ENCODE measurements around the gene WSCD2. TPM values are rescaled to one million over a fixed set of nuclear protein-coding genes. Genes with fewer than 3 reads are reported as not detected.

The WSCD2 gene
- polyA plus RNA-seq, 1 donor (not counting 4 experiments of a cell fraction or from before 2014, with no cell fraction given), result not detected

- Histone ChIP-seq H3K4me3 (ENCODE audit: control insufficient read depth in 2 of 3, extremely low read depth in 1 of 3, insufficient read depth in 2 of 3, low read depth in 1 of 3, low read length in 3 of 3) (no peak overlapping the region), H3K9ac (ENCODE audit: control insufficient read depth, extremely low read depth, insufficient read depth, low read length) (no peak overlapping the region), H3K36me3 (ENCODE audit: control insufficient read depth in 2 of 2, extremely low read depth in 1 of 2, insufficient read depth in 2 of 2, low read length in 2 of 2) (no peaks in the 10 kb centered on the region), H2AFZ (ENCODE audit: control insufficient read depth, low read length) (no peak overlapping the region), H3K27me3 (ENCODE audit: control insufficient read depth, extremely low read depth, insufficient read depth, low read length) (no peaks in the 10 kb centered on the region), H3K9me1 (ENCODE audit: control insufficient read depth, extremely low read depth, insufficient read depth, low read length) (no peaks in the 10 kb centered on the region), H3K4me1 (ENCODE audit: control insufficient read depth, extremely low read depth, insufficient read depth, low read length) (no peaks in the 10 kb centered on the region), H3K4me2 (ENCODE audit: control insufficient read depth, extremely low read depth, insufficient read depth, low read depth, low read length) (no peak overlapping the region), H3K79me2 (ENCODE audit: control insufficient read depth, insufficient read depth, low read length) (no peaks in the 10 kb centered on the region), H3K9me3 (ENCODE audit: control insufficient read depth, low read depth, low read length) (no peaks in the 10 kb centered on the region), H3K27ac (ENCODE audit: control insufficient read depth, insufficient read depth, low read length) (no peak overlapping the region), H4K20me1 (ENCODE audit: control insufficient read depth, extremely low read depth, insufficient read depth, low read length) (no peaks in the 10 kb centered on the region)
- FAIRE-seq (no peak), DNase-seq (ENCODE audit: low read depth, low spot score) (no peak)
- no peak for TF ChIP-seq EZH2 (IDR thresholded peaks at IDR 0.05; ENCODE audit: low read length)
- TF ChIP-seq, protein P1, sequence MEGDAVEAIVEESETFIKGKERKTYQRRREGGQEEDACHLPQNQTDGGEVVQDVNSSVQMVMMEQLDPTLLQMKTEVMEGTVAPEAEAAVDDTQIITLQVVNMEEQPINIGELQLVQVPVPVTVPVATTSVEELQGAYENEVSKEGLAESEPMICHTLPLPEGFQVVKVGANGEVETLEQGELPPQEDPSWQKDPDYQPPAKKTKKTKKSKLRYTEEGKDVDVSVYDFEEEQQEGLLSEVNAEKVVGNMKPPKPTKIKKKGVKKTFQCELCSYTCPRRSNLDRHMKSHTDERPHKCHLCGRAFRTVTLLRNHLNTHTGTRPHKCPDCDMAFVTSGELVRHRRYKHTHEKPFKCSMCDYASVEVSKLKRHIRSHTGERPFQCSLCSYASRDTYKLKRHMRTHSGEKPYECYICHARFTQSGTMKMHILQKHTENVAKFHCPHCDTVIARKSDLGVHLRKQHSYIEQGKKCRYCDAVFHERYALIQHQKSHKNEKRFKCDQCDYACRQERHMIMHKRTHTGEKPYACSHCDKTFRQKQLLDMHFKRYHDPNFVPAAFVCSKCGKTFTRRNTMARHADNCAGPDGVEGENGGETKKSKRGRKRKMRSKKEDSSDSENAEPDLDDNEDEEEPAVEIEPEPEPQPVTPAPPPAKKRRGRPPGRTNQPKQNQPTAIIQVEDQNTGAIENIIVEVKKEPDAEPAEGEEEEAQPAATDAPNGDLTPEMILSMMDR (optimal IDR thresholded peaks at IDR 0.05 in 1 of 3, IDR thresholded peaks at IDR 0.05 in 1 of 3, conservative IDR thresholded peaks at IDR 0.05 in 1 of 3; ENCODE audit: extremely low read depth in 1 of 3, insufficient read depth in 2 of 3, low read length in 3 of 3), result no peak
- dilution Hi-C loops (cut with MboI; ENCODE audit: extremely low pct_ligation_motif_present, low sequenced_read_pairs), result no loop called here
Observed at GRCh38 chr12:108254517-108255251, 125.6 kb downstream of the WSCD2 start.

GRCh38 chr12:108255252-108255602 is 126.1 kb downstream of the WSCD2 start:
- H3K9me3 ChIP-seq (ENCODE audit: control insufficient read depth, low read depth, low read length), result no peaks in the 10 kb centered on the region
- no peak overlapping the region for H3K4me3 ChIP-seq (ENCODE audit: control insufficient read depth in 2 of 3, extremely low read depth in 1 of 3, insufficient read depth in 2 of 3, low read depth in 1 of 3, low read length in 3 of 3)
- no peak overlapping the region for H2AFZ ChIP-seq (ENCODE audit: control insufficient read depth, low read length)
- H3K79me2 ChIP-seq (ENCODE audit: control insufficient read depth, insufficient read depth, low read length), result no peaks in the 10 kb centered on the region
- no peak overlapping the region for H3K4me2 ChIP-seq (ENCODE audit: control insufficient read depth, extremely low read depth, insufficient read depth, low read depth, low read length)
- no peaks in the 10 kb centered on the region for H3K27me3 ChIP-seq (ENCODE audit: control insufficient read depth, extremely low read depth, insufficient read depth, low read length)
- FAIRE-seq, result no peak
- TF ChIP-seq, protein P1 (optimal IDR thresholded peaks at IDR 0.05 in 1 of 3, IDR thresholded peaks at IDR 0.05 in 1 of 3, conservative IDR thresholded peaks at IDR 0.05 in 1 of 3; ENCODE audit: extremely low read depth in 1 of 3, insufficient read depth in 2 of 3, low read length in 3 of 3), result no peak
- TF ChIP-seq EZH2 (IDR thresholded peaks at IDR 0.05; ENCODE audit: low read length), result no peak
- no peaks in the 10 kb centered on the region for H3K9me1 ChIP-seq (ENCODE audit: control insufficient read depth, extremely low read depth, insufficient read depth, low read length)
- DNase-seq (ENCODE audit: low read depth, low spot score), result no peak
- H3K27ac ChIP-seq (ENCODE audit: control insufficient read depth, insufficient read depth, low read length), result no peak overlapping the region
- dilution Hi-C loops (cut with MboI; ENCODE audit: extremely low pct_ligation_motif_present, low sequenced_read_pairs), result no loop called here
- no peak overlapping the region for H3K9ac ChIP-seq (ENCODE audit: control insufficient read depth, extremely low read depth, insufficient read depth, low read length)
- H4K20me1 ChIP-seq (ENCODE audit: control insufficient read depth, extremely low read depth, insufficient read depth, low read length), result no peaks in the 10 kb centered on the region
- H3K4me1 ChIP-seq (ENCODE audit: control insufficient read depth, extremely low read depth, insufficient read depth, low read length), result no peaks in the 10 kb centered on the region
- H3K36me3 ChIP-seq (ENCODE audit: control insufficient read depth in 2 of 2, extremely low read depth in 1 of 2, insufficient read depth in 2 of 2, low read length in 2 of 2), result no peaks in the 10 kb centered on the region
